Measurements from ENCODE around the gene LRRC36. TPM values are rescaled to one million over a fixed set of nuclear protein-coding genes. Genes with fewer than 3 reads are reported as not detected.

LRRC36 gene, protein sequence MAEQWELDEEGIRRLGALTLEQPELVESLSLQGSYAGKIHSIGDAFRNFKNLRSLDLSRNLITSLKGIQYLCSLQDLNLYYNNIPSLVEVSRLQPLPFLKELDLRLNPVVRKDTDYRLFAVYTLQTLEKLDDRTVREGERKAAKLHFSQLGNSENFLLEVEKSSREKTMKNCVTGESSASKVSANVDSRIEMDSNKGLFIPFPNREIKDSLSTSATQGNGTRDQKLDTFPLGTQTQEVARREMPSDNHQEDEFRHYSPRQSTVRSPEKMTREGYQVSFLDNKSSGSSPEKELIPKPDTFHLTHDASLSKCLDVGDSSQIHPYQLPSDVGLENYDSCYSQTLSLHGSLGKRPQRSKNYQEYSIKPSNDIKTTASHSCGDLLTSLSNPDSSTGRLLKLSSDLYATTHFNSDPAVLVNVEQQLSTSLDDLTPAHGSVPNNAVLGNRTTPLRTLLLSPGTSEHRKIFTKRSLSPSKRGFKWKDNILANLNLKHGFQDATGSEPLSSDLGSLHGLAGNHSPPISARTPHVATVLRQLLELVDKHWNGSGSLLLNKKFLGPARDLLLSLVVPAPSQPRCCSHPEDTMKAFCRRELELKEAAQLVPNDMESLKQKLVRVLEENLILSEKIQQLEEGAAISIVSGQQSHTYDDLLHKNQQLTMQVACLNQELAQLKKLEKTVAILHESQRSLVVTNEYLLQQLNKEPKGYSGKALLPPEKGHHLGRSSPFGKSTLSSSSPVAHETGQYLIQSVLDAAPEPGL
- 0.71 TPM in 1 of 2 replicates, not detected in the other for total RNA-seq

DNA sequence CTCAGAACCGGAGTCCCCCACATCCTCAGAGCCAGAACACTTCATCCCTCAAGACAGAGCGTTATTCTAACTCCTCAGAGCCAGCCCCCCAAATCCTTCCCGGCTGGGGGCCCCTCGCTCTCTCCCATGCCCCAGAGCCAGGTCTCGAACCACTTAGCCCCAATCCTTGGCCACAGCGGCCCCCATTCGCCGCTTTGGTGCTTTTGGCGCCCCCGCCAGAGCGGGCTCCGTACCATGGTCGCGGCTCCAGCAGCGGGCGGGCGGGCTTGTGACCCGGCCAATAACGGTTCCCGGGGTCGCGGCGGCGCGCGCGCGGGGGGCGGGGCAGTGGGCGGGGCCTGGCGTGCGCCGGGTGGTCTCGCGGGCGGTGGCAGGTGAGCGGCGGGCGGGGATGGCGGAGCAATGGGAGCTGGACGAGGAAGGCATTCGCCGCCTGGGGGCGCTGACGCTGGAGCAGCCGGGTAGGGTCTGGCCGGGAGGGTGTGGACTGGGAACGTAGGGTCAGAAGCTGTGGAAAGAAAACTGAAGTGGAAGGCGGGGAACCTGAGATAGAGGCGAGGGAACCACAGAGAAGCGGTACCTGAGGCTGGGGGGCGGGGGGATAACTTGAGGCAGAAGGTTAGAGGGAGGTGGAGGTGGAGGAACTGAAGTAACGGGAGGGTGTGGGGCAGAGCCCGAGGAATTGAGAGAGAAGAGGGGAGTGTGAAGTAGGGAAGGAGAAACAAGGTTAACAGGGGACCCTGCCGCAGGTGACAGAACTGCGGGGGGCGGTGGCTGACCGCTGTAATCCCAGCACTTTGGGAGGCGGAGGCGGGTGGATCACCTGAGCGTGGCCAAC is at the start of gene LRRC36, which contains the start of gene KCTD19:
TSS of gene LRRC36 (plus strand) at position 344 of the 838 bp plus-strand sequence. CDS start at position 392, 48 bp downstream.
TSS of gene KCTD19 (minus strand) at position 270 of the 838 bp plus-strand sequence. CDS start at position 236, 34 bp downstream.

DNA sequence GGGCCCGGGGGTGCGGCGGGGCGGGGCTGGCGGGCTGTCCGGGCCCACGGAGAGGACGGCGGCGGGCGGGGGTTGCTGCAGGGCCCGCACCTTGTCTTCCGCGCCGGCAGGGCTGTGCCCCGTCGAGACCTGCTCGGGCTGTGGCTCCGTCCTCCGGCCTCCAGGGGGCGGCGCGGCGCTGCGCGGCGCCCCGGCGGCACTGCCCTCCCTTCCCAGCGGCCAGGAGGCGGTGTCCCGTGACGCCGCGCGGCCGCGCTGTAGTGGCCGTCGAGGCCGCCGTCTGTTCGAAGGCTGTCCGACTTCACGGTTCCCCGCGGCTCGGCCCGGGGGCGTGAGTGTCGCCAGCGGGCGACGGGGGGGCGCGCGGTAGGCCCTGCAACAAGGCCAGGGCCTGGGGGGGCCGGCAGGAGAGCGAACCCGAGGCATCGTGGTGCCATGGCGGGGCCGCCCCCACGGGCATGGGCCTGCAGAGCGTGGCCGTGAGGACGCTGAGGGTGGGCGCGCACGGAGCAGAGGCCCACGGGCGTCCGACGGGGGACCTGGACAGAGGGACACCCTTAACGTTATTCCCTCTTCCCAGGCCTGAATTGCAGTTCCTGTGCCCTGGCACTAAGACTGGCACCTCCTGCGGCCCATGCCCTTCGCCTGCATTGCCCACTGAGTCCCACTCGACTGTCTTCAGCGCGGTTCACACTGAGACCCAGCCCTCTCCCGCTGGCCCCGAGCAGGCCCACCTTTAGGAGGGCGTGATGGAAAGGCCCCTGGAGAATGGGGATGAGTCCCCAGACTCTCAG is 47.1 kb upstream of the LRRC36 start, which contains the start of gene PLEKHG4:
TSS of gene PLEKHG4 (plus strand) at position 237 of the 794 bp plus-strand sequence. CDS start at position 750, 513 bp downstream.

DNA sequence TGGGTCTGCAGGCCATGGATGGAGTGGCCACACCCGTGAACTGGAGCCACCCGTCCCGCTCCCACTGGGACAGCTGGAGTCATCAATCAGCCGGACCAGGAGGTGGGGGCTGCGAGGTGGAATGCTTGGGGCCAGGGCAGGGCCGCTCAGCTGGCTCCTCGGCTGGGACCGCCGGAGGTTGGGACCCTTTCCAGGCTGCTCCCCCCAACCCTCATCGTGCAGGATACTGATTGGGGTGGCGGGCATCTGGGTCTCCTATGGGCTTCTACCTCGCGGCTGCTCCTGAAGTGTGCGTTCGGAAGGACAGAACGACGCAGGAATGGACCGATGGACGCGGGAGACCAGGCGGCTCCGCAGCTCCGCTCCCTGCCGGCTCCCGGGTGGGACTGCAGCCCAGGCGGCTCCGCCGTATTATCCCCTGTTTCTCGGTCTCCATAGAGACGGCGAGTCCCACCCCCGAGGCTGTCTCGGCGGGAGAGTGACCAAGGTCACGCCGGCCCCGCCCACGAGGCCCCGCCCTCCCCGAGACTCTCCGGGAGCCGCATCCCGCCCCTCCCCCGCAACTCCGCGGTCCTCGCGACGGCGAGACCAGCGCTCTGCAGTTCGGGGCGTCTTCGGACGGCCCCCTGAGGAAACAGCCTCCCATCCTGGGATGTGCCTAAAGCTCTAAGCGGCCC is 66.6 kb downstream of the LRRC36 start, which contains the start of gene TPPP3:
TSS of gene TPPP3 (minus strand) at position 388 of the 677 bp plus-strand sequence. CDS start 2,387 bp downstream, outside the sequence.

DNA sequence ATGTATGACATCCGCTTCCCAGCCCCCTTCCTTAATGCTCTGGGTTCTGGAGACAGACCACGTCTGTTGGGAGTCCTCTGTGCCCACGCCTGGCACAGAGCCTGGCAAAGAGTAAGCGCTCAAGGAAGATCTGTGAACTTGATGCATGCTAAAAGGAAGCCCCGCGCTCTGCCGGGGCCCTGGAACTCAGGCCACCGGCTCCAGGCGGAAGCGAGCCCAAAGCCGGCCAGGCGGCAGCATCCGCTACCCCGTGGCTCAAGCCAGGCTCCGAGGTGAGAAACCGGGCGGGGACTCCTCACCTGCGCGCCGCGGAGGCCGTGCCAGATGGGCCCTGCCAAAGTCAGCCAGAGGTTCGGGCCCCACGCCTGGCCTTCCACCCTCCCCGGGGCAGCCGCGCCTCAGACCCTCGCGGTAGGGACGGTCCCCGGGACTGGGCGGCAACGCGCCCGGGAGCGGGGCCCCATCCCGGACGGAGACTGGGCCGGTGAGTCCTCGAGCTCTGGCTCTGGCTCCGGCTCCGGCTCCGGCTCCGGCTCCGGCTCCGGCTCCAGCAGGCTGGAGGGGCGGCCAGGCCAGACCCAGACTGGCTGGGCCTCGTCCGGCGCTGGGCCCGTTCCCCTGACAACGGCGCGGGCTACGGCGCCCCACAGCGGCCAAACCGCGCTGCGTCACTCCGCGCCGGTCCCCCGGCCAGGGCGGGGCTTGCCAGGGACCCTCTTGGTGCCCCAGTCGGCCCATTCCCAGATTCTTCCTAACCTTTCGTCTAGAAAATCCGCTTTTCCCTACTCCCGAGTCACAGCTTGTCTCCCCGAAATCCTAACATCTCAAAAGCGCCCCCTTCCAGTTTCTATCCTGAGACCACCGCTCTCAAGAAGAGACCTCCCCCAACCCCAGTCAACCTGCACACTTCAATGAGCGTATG is 89.5 kb downstream of the LRRC36 start, which contains the start of gene ZDHHC1:
TSS of gene ZDHHC1 (minus strand) at position 606 of the 922 bp plus-strand sequence. CDS start 8,702 bp downstream, outside the sequence.

DNA sequence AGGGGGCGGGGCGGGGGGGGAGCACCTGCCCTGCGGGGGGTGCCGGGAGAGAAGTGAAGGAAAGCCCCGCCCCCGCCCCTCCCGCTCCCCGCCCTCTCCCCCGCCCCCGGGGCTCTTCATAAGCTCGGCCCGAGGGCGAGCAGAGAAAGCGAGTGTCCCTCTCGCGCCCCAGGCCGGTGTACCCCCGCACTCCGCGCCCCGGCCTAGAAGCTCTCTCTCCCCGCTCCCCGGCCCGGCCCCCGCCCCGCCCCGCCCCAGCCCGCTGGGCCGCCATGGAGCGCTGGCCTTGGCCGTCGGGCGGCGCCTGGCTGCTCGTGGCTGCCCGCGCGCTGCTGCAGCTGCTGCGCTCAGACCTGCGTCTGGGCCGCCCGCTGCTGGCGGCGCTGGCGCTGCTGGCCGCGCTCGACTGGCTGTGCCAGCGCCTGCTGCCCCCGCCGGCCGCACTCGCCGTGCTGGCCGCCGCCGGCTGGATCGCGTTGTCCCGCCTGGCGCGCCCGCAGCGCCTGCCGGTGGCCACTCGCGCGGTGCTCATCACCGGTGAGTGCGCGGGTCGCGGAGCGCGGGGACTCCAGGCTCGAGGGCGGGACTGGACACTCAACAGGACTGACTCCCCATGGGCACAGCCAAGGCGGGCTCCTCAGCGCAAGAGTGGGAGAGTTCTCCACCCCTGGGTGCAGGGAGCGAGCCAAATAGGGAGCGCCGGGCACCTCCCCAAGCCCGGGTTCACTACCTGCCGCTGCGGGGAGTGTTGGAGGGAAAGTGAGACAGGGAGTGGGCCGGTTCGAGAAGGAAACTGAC is 104.6 kb downstream of the LRRC36 start, which contains the start of gene HSD11B2:
TSS of gene HSD11B2 (plus strand) at position 145 of the 798 bp plus-strand sequence. CDS start at position 273, 128 bp downstream.

Other genes with a start within 250 kb of the LRRC36 start
- 13.5 and 13.8 TPM in 2 replicates for gene PHAF1, start 216.9 kb upstream of the LRRC36 start, total RNA-seq
- gene B3GNT9, start 175.8 kb upstream of the LRRC36 start, total RNA-seq: 37.2 and 42.5 TPM in 2 replicates
- gene TRADD, start 166.9 kb upstream of the LRRC36 start, total RNA-seq: 32.9 and 33.7 TPM in 2 replicates
- 17.0 and 17.4 TPM in 2 replicates for gene FBXL8, start 166.9 kb upstream of the LRRC36 start, total RNA-seq
- gene HSF4, start 162.1 kb upstream of the LRRC36 start, total RNA-seq: 0.86 and 3.4 TPM in 2 replicates
- 16.7 and 22.9 TPM in 2 replicates for gene NOL3, start 156.3 kb upstream of the LRRC36 start, total RNA-seq
- 4.3 and 15.6 TPM in 2 replicates for gene MATCAP1, start 142.9 kb upstream of the LRRC36 start, total RNA-seq
- gene EXOC3L1, start 136.7 kb upstream of the LRRC36 start, total RNA-seq: not detected in 2 replicates
- 89.7 and 95.9 TPM in 2 replicates for gene E2F4, start 134.7 kb upstream of the LRRC36 start, total RNA-seq
- 0.58 and 1.6 TPM in 2 replicates for gene ELMO3, start 127.7 kb upstream of the LRRC36 start, total RNA-seq
- gene TMEM208, start 99.7 kb upstream of the LRRC36 start, total RNA-seq: 51.3 and 82.9 TPM in 2 replicates
- gene FHOD1, start 79.3 kb upstream of the LRRC36 start, total RNA-seq: 24.6 and 36.6 TPM in 2 replicates
- 1.4 and 3.2 TPM in 2 replicates for gene SLC9A5, start 77.8 kb upstream of the LRRC36 start, total RNA-seq
- 17.3 and 27.3 TPM in 2 replicates for gene PLEKHG4, start 47.3 kb upstream of the LRRC36 start, total RNA-seq
- under 0.01 TPM in 1 of 2 replicates, not detected in the other for gene KCTD19, start 74 bp upstream of the LRRC36 start, total RNA-seq
- gene TPPP3, start 66.7 kb downstream of the LRRC36 start, total RNA-seq: 0.29 and 3.2 TPM in 2 replicates
- 7.4 and 8.9 TPM in 2 replicates for gene ZDHHC1, start 89.7 kb downstream of the LRRC36 start, total RNA-seq
- gene HSD11B2, start 104.3 kb downstream of the LRRC36 start, total RNA-seq: not detected in 2 replicates
- gene ATP6V0D1, start 154.3 kb downstream of the LRRC36 start, total RNA-seq: 152 and 268 TPM in 2 replicates
- not detected in 2 replicates for gene AGRP, start 156.7 kb downstream of the LRRC36 start, total RNA-seq
- 26.8 and 37.5 TPM in 2 replicates for gene RIPOR1, start 202.0 kb downstream of the LRRC36 start, total RNA-seq
- 13.5 and 19.1 TPM in 2 replicates for gene CTCF, start 235.7 kb downstream of the LRRC36 start, total RNA-seq